ENCODE data around the gene KAZN.

Gene KAZN

GRCh38 chr1:15075175-15075574 lies 476.7 kb downstream of the KAZN start:
- DNase-seq, result no peak

- DNase-seq, result no peak
These were observed 477.3 kb downstream of the KAZN start for GRCh38 chr1:15075817-15076216.

GRCh38 chr1:15076807-15077206 lies 478.3 kb downstream of the KAZN start:
- DNase-seq, result no peak

- DNase-seq, result no peak
These were observed 478.9 kb downstream of the KAZN start for GRCh38 chr1:15077384-15077783.

GRCh38 chr1:15080328-15081007 lies 482.0 kb downstream of the KAZN start:
- no peak for DNase-seq

GRCh38 chr1:15081102-15081501 lies 482.6 kb downstream of the KAZN start:
- DNase-seq, result no peak

GRCh38 chr1:15083578-15083977 lies 485.1 kb downstream of the KAZN start:
- DNase-seq, result no peak

GRCh38 chr1:15088281-15088971 lies 489.9 kb downstream of the KAZN start:
- no peak for DNase-seq

GRCh38 chr1:15089258-15089992 lies 490.9 kb downstream of the KAZN start:
- DNase-seq, result no peak

- no peak for DNase-seq
These were observed 491.9 kb downstream of the KAZN start for GRCh38 chr1:15090373-15090772.

GRCh38 chr1:15094056-15094455 lies 495.6 kb downstream of the KAZN start:
- no peak for DNase-seq

GRCh38 chr1:15094719-15095495 lies 496.4 kb downstream of the KAZN start:
- DNase-seq, result no peak

- DNase-seq, result no peak
These were observed 497.0 kb downstream of the KAZN start for GRCh38 chr1:15095496-15095875.

- DNase-seq, result no peak
These were observed 497.8 kb downstream of the KAZN start for GRCh38 chr1:15096293-15096692.

GRCh38 chr1:15098176-15099125 lies 500.0 kb downstream of the KAZN start:
- DNase-seq, result no peak

GRCh38 chr1:15099441-15100120 lies 501.1 kb downstream of the KAZN start:
- DNase-seq, result no peak

GRCh38 chr1:15100121-15100879 lies 501.8 kb downstream of the KAZN start:
- peak in 3 of 6 experiments; percentile 3 to 9 (median 9) for DNase-seq

- DNase-seq, result no peak
These were observed 502.6 kb downstream of the KAZN start for GRCh38 chr1:15100880-15101760.

- DNase-seq, result no peak
These were observed 503.3 kb downstream of the KAZN start for GRCh38 chr1:15101801-15102200.

- no peak for DNase-seq
These were observed 504.2 kb downstream of the KAZN start for GRCh38 chr1:15102646-15103045.

All from stimulated activated naive CD4-positive, alpha-beta T cell (primary cell).